Caco-2 (cell line): ENCODE data around the gene PIGP. TPM values are rescaled to one million over a fixed set of nuclear protein-coding genes. Genes with fewer than 3 reads are reported as not detected.
"Not testable (repeated sequence)": the region's sequence is repeated elsewhere in the genome, so short reads cannot be mapped to it uniquely, and the experiment has no call there.

ENCODE experiments used
- BruUV-seq: library from RNA; stranded (reverse); fragments of 400-500 nt; replicated peaks from 2 replicates; lab custom pipeline; 2021; lab: Mats Ljungman, UMichigan
- CTCF ChIA-PET: fragments of 300-600 bp; sonication (Branson Sonifier 250); formaldehyde crosslinking; loops from one replicate; lab custom pipeline; 2022; ENCODE audit warnings: antibody characterized with exemption; lab: Charles Lee
- POLR2A ChIA-PET: fragments of 300-600 bp; sonication (Branson Sonifier 250); formaldehyde crosslinking; loops from one replicate; lab custom pipeline; 2022; ENCODE audit warnings: antibody characterized with exemption; lab: Charles Lee
- DNase-seq, 2 experiments: peaks; one replicate each; pipeline versions ENCODE4 v3.0.0 to v3.0.0-alpha.2; 2020 to 2022
- H3K27me3 ChIP-seq: replicated peaks from 2 replicates; pipeline ENCODE4 v1.6.0; 2011; ENCODE audit warnings: low read length; ENCODE audit not compliant: control insufficient read depth, insufficient read depth
- H3K36me3 ChIP-seq: 2 replicates; pipeline ENCODE4 v1.5.1; 2011; ENCODE audit warnings: low read length; ENCODE audit not compliant: control insufficient read depth, insufficient read depth
- H3K4me1 ChIP-seq: fragments of 250-450 bp; sonication (Bioruptor Pico); 2 replicates; pipeline ENCODE4 v1.5.1; 2020; ENCODE audit warnings: mild to moderate bottlenecking
- H3K4me3 ChIP-seq: 2 replicates; pipeline ENCODE4 v1.5.1; 2011; ENCODE audit warnings: low read depth, mild to moderate bottlenecking, control low read depth, low read length
- H3K9me3 ChIP-seq: fragments of 250-450 bp; sonication (Bioruptor Pico); 2 replicates; pipeline ENCODE4 v1.5.1; 2020; ENCODE audit warnings: mild to moderate bottlenecking, moderate library complexity
- H3K27ac Mint-ChIP-seq: one replicate; pipeline ENCODE4 v1.8.0; 2022; ENCODE audit warnings: mixed read lengths; ENCODE audit not compliant: unreplicated experiment
- H3K27me3 Mint-ChIP-seq: one replicate; pipeline ENCODE4 v1.8.0; 2022; ENCODE audit warnings: mixed read lengths; ENCODE audit not compliant: insufficient read depth, unreplicated experiment
- H3K36me3 Mint-ChIP-seq: one replicate; pipeline ENCODE4 v1.8.0; 2022; ENCODE audit warnings: mild to moderate bottlenecking, mixed read lengths; ENCODE audit not compliant: insufficient read depth, unreplicated experiment
- H3K4me1 Mint-ChIP-seq: one replicate; pipeline ENCODE4 v1.8.0; 2022; ENCODE audit warnings: low read depth, mixed read lengths; ENCODE audit not compliant: unreplicated experiment
- H3K4me3 Mint-ChIP-seq: one replicate; pipeline ENCODE4 v1.8.0; 2022; ENCODE audit warnings: mild to moderate bottlenecking, moderate library complexity, mixed read lengths; ENCODE audit not compliant: unreplicated experiment
- H3K9me3 Mint-ChIP-seq: one replicate; pipeline ENCODE4 v1.8.0; 2022; ENCODE audit warnings: mixed read lengths; ENCODE audit not compliant: unreplicated experiment
- intact Hi-C: fragments of 100-400 bp; cut with micrococcal nuclease; formaldehyde crosslinking; loops from one replicate; pipeline ENCODE4 v1.10.0; 2022; ENCODE audit not compliant: unreplicated experiment
- total RNA-seq: library from RNA; stranded (reverse); gene quantifications from 2 replicates; pipeline ENCODE4 v1.2.3, GENCODE V29; 2022
- TF ChIP-seq, protein P1 (sequence below), 2 experiments: fragments of 200-600 bp in 1 of 2; IDR thresholded peaks; 1 replicate in 1 of 2; 2 replicates in 1 of 2; pipeline versions ENCODE4 v1.5.1 to v1.8.0; 2011 to 2022; ENCODE audit warnings: antibody characterized with exemption in 1 of 2, control low read depth in 1 of 2, inconsistent platforms in 1 of 2, low read depth in 1 of 2, low read length in 1 of 2, mild to moderate bottlenecking in 1 of 2, moderate library complexity in 1 of 2; ENCODE audit not compliant: insufficient read depth in 1 of 2, severe bottlenecking in 1 of 2, unreplicated experiment in 1 of 2

The PIGP gene
- total RNA-seq, 1 experiment from 2014 or later = 23.4 TPM

DNA sequence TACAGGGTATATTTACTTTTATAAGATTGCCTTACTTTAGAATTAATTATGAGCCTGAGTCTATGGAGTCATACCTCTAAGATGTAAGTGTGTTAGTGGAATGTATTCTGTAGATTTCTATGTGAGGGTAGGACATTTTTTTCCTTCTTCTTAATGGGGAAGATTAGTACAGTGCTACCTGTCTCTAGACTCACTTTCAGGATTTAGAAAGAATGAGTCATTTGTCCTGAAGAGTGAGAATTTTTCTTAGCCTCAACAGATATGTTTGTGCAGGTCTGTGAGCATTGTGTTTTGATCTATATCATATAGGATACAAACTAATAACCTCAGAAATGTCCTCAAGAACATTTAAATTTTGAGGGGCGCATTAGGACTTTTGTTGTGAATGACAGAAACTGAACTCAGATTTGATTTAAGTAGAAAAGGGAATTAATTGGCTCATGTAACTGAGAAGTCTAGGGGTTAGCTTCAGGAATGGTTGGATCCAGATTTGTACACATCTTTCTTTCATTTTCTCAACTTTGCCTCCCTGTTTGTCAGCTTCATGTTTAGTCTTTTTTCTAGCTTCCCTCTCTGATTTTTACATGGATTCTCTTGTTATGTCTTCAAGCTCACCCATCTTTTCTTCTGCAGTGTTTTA lies 45.4 kb upstream of the PIGP start:
- Histone ChIP-seq H3K36me3 (no peaks in the 10 kb centered on the region), H3K27me3 (no peaks in the 10 kb centered on the region), H3K4me3 (no peak overlapping the region), H3K9me3 (no peaks in the 10 kb centered on the region), H3K4me1 (peaks cover 5% of the 10 kb centered on the region)
- Mint-ChIP-seq H3K27ac (no peak overlapping the region), H3K4me1 (peaks cover 10% of the 10 kb centered on the region), H3K9me3 (no peaks in the 10 kb centered on the region), H3K27me3 (no peaks in the 10 kb centered on the region), H3K36me3 (peaks cover 12% of the 10 kb centered on the region), H3K4me3 (no peak overlapping the region)
- ChIA-PET POLR2A (no interaction called here), CTCF (interaction anchor here (0.6 kb wide), 1 partner anchor 108 kb away, joined by 4 read pairs; no protein-coding TSS in a partner anchor)
- BruUV-seq = no TSS peak
- intact Hi-C loops = no loop called here
- no peak for DNase-seq
- TF ChIP-seq, protein P1, sequence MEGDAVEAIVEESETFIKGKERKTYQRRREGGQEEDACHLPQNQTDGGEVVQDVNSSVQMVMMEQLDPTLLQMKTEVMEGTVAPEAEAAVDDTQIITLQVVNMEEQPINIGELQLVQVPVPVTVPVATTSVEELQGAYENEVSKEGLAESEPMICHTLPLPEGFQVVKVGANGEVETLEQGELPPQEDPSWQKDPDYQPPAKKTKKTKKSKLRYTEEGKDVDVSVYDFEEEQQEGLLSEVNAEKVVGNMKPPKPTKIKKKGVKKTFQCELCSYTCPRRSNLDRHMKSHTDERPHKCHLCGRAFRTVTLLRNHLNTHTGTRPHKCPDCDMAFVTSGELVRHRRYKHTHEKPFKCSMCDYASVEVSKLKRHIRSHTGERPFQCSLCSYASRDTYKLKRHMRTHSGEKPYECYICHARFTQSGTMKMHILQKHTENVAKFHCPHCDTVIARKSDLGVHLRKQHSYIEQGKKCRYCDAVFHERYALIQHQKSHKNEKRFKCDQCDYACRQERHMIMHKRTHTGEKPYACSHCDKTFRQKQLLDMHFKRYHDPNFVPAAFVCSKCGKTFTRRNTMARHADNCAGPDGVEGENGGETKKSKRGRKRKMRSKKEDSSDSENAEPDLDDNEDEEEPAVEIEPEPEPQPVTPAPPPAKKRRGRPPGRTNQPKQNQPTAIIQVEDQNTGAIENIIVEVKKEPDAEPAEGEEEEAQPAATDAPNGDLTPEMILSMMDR (IDR thresholded peaks at IDR 0.05; ENCODE audit: insufficient read depth in 1 of 2, low read depth in 1 of 2, low read length in 1 of 2, severe bottlenecking in 1 of 2, unreplicated experiment in 1 of 2) = no peak

DNA sequence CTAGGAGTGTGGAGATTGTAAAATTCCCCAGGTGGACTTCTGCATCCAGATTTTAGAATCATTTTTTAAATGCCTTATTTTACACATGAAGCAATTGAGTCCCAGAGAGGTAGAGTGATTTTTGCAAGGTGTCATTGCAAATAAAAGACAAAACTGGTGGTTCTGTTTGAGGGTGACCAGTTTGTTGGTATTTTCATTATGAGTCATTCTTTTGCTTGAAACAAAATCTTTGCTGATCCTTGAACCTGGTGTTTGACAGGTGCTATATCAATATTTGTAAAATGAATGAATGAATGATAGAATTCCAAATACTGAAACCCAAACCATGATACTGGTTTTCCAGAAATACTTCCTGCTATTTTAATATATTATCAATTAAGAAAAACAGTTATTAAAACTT lies 44.3 kb upstream of the PIGP start:
- POLR2A ChIA-PET = interaction anchor here (0.6 kb wide), 1 partner anchor 128 kb away, joined by 5 read pairs; no protein-coding TSS in a partner anchor
- no peak overlapping the region for H3K4me3 Mint-ChIP-seq

DNA sequence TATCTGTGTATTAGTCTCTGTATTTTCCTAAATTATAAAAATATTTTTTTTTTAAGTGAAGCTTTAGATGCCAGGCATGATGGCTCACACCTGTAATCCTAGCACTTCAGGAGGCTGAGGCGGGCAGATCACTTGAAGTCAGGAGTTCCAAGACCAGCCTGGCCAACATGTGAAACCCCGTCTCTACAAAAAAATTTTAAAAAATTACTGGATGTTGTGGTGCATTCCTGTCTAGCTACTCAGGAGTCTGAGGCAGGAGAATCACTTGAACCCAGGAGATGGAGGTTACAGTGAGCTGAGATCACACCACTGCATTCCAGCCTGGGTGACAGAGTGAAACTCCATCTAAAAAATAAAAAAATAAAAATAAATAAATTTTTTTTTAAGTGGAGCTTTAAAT lies 43.6 kb upstream of the PIGP start:
- H3K36me3 Mint-ChIP-seq, H3K9me3 Mint-ChIP-seq, H3K9me3 ChIP-seq, CTCF ChIA-PET, DNase-seq, BruUV-seq, H3K36me3 ChIP-seq, H3K27me3 ChIP-seq, H3K27ac Mint-ChIP-seq, POLR2A ChIA-PET, H3K4me1 ChIP-seq, H3K4me3 Mint-ChIP-seq, H3K4me3 ChIP-seq, intact Hi-C loops, H3K27me3 Mint-ChIP-seq: not testable (repeated sequence)
- peaks cover 10% of the 10 kb centered on the region for H3K4me1 Mint-ChIP-seq

More for the DNA sequence above, 44.3 kb upstream of the PIGP start:
- CTCF ChIA-PET = interaction anchor here (0.7 kb wide), 1 partner anchor 44 kb away, joined by 4 read pairs; the partner anchor contains the start of genes PIGP and TTC3
- peaks cover 7% of the 10 kb centered on the region for H3K36me3 Mint-ChIP-seq
- Histone ChIP-seq H3K4me1 (peaks cover 5% of the 10 kb centered on the region), H3K27me3 (no peaks in the 10 kb centered on the region), H3K4me3 (no peak overlapping the region), H3K9me3 (no peaks in the 10 kb centered on the region), H3K36me3 (no peaks in the 10 kb centered on the region)
- no peak for DNase-seq
- TF ChIP-seq, protein P1 (IDR thresholded peaks at IDR 0.05; ENCODE audit: insufficient read depth in 1 of 2, low read depth in 1 of 2, low read length in 1 of 2, severe bottlenecking in 1 of 2, unreplicated experiment in 1 of 2) = no peak
- intact Hi-C loops = no loop called here
- H3K27ac Mint-ChIP-seq = no peak overlapping the region
- H3K4me1 Mint-ChIP-seq = peaks cover 10% of the 10 kb centered on the region
- H3K27me3 Mint-ChIP-seq = no peaks in the 10 kb centered on the region
- H3K9me3 Mint-ChIP-seq = no peaks in the 10 kb centered on the region
- no TSS peak for BruUV-seq

DNA sequence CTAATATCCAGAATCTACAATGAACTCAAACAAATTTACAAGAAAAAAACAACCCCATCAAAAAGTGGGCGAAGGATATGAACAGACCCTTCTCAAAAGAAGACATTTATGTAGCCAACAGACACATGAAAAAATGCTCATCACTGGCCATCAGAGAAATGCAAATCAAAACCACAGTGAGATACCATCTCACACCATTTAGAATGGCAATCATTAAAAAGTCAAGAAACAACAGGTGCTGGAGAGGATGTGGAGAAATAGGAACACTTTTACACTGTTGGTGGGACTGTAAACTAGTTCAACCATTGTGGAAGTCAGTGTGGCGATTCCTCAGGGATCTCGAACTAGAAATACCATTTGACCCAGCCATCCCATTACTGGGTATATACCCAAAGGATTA lies 41.4 kb upstream of the PIGP start:
- H3K27me3 Mint-ChIP-seq, DNase-seq, H3K27me3 ChIP-seq, H3K4me3 ChIP-seq, H3K4me3 Mint-ChIP-seq, POLR2A ChIA-PET, H3K9me3 ChIP-seq, intact Hi-C loops, H3K9me3 Mint-ChIP-seq, H3K4me1 ChIP-seq, H3K27ac Mint-ChIP-seq, H3K36me3 ChIP-seq, BruUV-seq, CTCF ChIA-PET: not testable (repeated sequence)
- peaks cover 14% of the 10 kb centered on the region for H3K36me3 Mint-ChIP-seq
- H3K4me1 Mint-ChIP-seq = peaks cover 10% of the 10 kb centered on the region

DNA sequence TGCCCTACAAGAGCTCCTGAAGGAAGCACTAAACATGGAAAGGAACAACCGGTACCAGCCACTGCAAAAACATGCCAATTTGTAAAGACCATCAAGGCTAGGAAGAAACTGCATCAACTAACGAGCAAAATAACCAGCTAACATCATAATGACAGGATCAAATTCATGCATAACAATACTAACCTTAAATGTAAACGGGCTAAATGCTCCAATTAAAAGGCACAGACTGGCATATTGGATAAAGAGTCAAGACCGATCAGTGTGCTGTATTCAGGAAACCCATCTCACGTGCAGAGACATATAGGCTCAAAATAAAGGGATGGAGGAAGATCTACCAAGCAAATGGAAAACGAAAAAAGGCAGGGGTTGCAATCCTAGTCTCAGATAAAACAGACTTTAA lies 38.2 kb upstream of the PIGP start:
- intact Hi-C loops, CTCF ChIA-PET, H3K27me3 Mint-ChIP-seq, POLR2A ChIA-PET, H3K4me3 ChIP-seq, H3K4me1 Mint-ChIP-seq, H3K27me3 ChIP-seq, DNase-seq, H3K4me1 ChIP-seq, H3K27ac Mint-ChIP-seq, H3K4me3 Mint-ChIP-seq, BruUV-seq, H3K36me3 ChIP-seq, H3K9me3 Mint-ChIP-seq: not testable (repeated sequence)
- peaks cover 37% of the 10 kb centered on the region for H3K36me3 Mint-ChIP-seq
- H3K9me3 ChIP-seq = peaks cover 10% of the 10 kb centered on the region
